ENCODE results near the gene UTS2. TPM values are rescaled to one million over a fixed set of nuclear protein-coding genes. Genes with fewer than 3 reads are reported as not detected.

UTS2 gene
- total RNA-seq, 1 donor from 2014 or later = not detected

GRCh38 chr1:7861452-7861851, 8.6 kb upstream of the UTS2 start:
- TF ChIP-seq, protein P1, sequence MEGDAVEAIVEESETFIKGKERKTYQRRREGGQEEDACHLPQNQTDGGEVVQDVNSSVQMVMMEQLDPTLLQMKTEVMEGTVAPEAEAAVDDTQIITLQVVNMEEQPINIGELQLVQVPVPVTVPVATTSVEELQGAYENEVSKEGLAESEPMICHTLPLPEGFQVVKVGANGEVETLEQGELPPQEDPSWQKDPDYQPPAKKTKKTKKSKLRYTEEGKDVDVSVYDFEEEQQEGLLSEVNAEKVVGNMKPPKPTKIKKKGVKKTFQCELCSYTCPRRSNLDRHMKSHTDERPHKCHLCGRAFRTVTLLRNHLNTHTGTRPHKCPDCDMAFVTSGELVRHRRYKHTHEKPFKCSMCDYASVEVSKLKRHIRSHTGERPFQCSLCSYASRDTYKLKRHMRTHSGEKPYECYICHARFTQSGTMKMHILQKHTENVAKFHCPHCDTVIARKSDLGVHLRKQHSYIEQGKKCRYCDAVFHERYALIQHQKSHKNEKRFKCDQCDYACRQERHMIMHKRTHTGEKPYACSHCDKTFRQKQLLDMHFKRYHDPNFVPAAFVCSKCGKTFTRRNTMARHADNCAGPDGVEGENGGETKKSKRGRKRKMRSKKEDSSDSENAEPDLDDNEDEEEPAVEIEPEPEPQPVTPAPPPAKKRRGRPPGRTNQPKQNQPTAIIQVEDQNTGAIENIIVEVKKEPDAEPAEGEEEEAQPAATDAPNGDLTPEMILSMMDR (IDR thresholded peaks at IDR 0.05) = no peak
- Histone ChIP-seq H3K4me3 (no peak overlapping the region), H3K36me3 (no peaks in the 10 kb centered on the region), H3K4me1 (no peaks in the 10 kb centered on the region), H3K27ac (no peak overlapping the region), H3K9me3 (no peaks in the 10 kb centered on the region), H3K27me3 (no peaks in the 10 kb centered on the region)
- no peak for ATAC-seq
- DNase-seq = no peak
- intact Hi-C loops (cut with DNase I) = no loop called here

GRCh38 chr1:7860130-7860529, 7.3 kb upstream of the UTS2 start:
- intact Hi-C loops (cut with DNase I) = no loop called here
- DNase-seq = no peak
- no peak for ATAC-seq
- H3K36me3 ChIP-seq = no peaks in the 10 kb centered on the region
- no peaks in the 10 kb centered on the region for H3K4me1 ChIP-seq
- H3K27me3 ChIP-seq = no peaks in the 10 kb centered on the region
- no peak overlapping the region for H3K4me3 ChIP-seq
- no peak overlapping the region for H3K27ac ChIP-seq
- TF ChIP-seq, protein P1 (IDR thresholded peaks at IDR 0.05) = no peak
- no peaks in the 10 kb centered on the region for H3K9me3 ChIP-seq

- Histone ChIP-seq H3K9me3 (no peaks in the 10 kb centered on the region), H3K27me3 (no peaks in the 10 kb centered on the region), H3K4me3 (no peak overlapping the region), H3K36me3 (no peaks in the 10 kb centered on the region), H3K4me1 (no peaks in the 10 kb centered on the region), H3K27ac (no peak overlapping the region)
- TF ChIP-seq, protein P1 (IDR thresholded peaks at IDR 0.05) = no peak
- ATAC-seq (no peak), DNase-seq (no peak)
- intact Hi-C loops (cut with DNase I) = no loop called here
Measured at GRCh38 chr1:7859406-7859805, 6.5 kb upstream of the UTS2 start.

DNA sequence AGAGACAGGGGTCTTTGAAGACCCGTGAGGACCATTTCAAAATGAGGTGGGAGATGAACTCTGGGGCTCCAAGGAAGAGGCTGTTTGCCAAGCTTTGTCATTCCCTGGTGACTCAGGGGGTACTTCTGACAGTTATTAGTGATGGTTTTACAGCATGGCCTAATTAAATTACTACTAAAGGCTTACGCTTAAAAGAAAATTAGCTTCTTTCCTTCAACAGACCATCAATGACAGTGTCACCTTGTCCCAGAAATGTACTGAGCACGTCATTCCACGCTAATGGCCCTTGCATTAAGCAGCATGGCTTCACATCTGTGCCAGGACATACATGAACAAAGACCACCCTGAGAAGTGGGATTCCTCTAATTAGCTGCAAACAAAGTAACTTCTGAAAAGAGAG, 5.1 kb upstream of the UTS2 start:
- H3K4me1 ChIP-seq = no peaks in the 10 kb centered on the region
- H3K27ac ChIP-seq = no peak overlapping the region
- H3K4me3 ChIP-seq = no peak overlapping the region
- TF ChIP-seq, protein P1 (IDR thresholded peaks at IDR 0.05) = no peak
- H3K27me3 ChIP-seq = no peaks in the 10 kb centered on the region
- intact Hi-C loops (cut with DNase I) = no loop called here
- no peaks in the 10 kb centered on the region for H3K9me3 ChIP-seq
- DNase-seq (no peak), ATAC-seq (no peak)
- H3K36me3 ChIP-seq = no peaks in the 10 kb centered on the region

DNA sequence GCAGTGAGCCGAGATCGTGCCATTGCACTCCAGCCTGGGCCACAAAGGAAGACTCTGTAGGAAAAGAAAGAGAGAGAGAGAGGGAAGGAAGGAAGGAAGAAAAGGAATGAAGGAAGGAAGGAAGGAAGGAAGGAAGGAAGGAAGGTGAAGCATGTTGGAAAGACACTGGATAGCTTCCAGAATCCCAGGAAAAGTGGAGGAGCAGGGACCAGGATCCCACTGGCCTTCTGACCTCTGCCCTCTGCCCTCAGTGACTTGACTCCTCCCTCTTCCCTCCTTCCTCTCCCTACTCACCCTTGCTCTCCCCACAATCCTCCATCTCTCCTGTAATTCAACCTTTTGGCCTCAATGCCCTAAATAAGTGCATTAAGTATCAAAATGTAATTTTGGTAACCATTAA, 4.1 kb upstream of the UTS2 start:
- Histone ChIP-seq H3K4me3 (no peak overlapping the region), H3K4me1 (no peaks in the 10 kb centered on the region), H3K9me3 (no peaks in the 10 kb centered on the region), H3K27ac (no peak overlapping the region), H3K36me3 (no peaks in the 10 kb centered on the region), H3K27me3 (no peaks in the 10 kb centered on the region)
- intact Hi-C loops (cut with DNase I) = no loop called here
- no peak for ATAC-seq
- TF ChIP-seq, protein P1 (IDR thresholded peaks at IDR 0.05) = no peak
- no peak for DNase-seq

GRCh38 chr1:7856345-7856744, 3.5 kb upstream of the UTS2 start:
- no peak for DNase-seq
- H3K27me3 ChIP-seq = no peaks in the 10 kb centered on the region
- ATAC-seq = peak; percentile 47

More at GRCh38 chr1:7856345-7856744, 3.5 kb upstream of the UTS2 start:
- TF ChIP-seq, protein P1 (IDR thresholded peaks at IDR 0.05) = no peak
- no peaks in the 10 kb centered on the region for H3K4me1 ChIP-seq
- no peaks in the 10 kb centered on the region for H3K36me3 ChIP-seq
- H3K4me3 ChIP-seq = no peak overlapping the region
- H3K27ac ChIP-seq = no peak overlapping the region
- intact Hi-C loops (cut with DNase I) = no loop called here
- no peaks in the 10 kb centered on the region for H3K9me3 ChIP-seq

All from upper lobe of right lung (tissue), 1 donor.